HG02759 (cell line): ENCODE measurements around the gene THRB.

Experiments
- ATAC-seq: cut with Tn5 transposase; IDR thresholded peaks from one replicate; pipeline ENCODE4 v1.9.1; 2021; ENCODE audit warnings: mild to moderate bottlenecking, moderate library complexity; ENCODE audit not compliant: unreplicated experiment

Gene THRB

DNA sequence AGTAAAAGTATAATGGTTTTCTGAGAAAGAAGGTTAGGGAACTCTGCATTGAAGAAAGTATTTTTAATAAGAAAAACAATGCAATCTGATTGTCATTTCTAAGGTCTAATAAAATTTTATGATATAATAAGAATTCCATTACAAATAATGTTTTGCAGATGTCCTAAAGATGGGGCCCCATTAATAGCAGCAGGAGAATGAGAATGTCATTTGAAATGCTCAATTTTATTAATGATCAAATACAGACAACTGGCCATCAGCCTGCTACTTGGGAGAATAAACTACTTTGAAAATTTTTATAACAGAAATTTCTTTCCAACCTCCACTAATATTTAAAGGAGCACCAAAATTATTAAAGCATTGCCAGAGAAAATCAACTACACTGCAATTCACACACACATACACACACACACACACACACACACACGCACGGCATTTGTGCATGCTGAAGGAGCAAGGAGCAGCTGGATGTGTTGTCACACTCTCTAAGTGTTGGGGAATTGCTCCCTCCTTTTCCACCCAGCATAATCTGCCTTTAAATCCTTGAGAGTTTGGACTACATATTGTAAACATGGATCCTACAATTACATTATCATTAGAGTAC is 109.5 kb downstream of the THRB start:
- ATAC-seq = no peak

DNA sequence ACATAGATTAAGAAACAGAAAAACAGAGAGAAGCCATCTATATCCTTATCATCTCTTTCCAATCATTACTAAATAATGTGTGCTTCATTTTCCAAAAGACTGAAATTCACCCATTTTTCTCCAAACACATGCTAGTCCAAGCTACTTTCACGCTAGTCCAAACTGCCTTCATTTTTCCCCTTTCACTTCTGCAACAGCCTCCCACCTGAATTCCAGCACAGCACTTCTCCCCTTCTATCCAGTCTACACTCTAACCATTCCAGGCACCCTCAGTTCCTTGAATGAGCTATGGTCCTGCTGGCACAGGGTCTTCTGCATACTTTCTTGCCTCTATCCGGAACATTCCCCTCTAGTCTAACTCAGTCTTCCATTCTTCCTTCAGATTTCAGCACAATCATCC is 112.0 kb downstream of the THRB start:
- ATAC-seq = no peak

DNA sequence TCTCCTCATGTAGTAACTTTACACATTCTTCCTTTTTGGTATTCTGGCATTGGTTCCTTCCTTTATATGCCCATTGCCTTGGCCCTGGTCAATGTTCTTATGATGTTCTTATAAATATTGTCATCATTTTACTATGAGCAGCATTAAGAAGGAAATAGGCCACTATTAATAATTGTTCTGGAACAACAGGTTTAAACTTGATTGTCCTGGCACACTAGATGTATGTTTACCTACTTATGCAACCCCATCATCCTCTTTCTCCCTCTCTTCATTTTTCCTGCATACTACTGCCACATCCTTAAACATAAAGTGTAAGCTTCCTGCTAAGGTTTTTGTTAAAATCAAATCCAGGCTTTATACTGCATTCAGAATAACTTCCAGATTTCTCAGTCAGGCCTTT is 114.7 kb downstream of the THRB start:
- no peak for ATAC-seq

DNA sequence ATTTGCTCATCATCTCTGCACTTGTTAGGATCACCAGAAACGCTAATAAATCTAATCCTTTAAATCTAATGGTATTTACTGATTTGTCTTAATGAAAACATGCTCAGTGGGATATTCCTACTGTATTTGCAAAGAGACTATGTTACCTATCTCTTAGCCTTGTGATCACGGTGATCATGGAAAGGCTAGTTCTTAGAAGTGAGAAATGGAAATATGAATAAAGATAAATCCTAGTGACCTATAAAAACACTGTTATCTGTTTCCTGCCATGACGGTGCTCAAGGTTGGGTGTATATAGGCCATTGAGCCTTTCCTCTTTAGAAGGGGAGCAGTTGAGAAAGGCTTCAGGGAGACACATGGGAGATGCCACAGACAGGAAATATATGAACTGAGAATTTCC is 116.3 kb downstream of the THRB start:
- no peak for ATAC-seq

DNA sequence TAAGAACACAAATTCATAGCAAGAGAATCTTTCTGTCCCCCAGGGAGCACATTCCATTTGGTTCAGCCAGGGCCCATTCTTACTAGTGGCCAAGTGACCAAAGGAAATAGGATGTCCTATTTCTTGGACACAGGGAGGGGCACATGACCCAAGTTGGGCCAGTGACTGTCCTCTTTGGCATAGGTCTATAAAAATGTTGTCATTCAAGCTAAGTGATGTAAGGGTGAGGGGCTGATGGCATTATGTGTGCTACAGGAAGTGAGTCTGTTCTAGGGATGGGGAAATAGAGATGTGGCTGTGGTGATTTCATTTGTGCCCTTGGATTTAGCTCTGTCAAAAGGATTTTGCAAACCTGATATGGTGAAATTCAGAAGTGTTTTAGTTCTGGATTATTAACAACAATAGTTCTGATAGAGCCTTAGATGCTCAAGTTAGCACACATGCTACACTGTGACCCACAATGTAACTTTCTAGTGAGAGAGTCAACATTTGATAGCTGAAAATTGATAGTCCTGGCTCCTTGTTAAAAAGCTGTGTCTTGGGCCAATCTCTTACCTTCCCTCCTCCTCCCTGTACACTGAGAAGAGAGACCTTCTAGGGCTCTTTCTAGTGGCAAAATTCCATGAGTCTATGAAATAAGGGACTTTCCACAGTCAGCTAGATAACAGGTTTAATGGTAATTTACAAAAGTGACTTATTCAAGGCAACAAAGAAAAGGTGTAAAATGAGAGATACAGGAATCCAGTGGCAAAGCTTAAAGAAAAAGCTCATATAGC is 117.2 kb downstream of the THRB start:
- no peak for ATAC-seq

DNA sequence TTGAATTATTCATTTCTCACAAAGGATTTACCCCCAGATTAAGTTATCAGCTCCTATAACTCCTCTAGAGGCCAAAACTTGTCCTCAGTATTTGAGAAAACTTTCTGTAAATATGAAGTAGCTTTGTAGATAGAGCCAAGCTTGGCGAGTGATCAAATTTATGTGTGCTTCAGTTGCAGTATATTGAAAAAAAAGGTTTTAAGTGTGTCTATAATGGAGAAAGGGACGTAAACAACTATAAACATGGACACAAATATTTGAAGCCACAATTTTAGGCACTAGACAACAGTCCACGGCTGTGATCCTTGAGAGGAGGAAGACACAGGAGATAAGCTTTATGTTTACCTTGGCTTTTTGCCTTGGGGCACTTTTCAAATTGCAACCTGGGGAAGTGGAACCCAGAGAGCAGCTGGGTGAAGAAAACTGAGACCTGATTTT is 118.7 kb downstream of the THRB start:
- ATAC-seq = no peak

DNA sequence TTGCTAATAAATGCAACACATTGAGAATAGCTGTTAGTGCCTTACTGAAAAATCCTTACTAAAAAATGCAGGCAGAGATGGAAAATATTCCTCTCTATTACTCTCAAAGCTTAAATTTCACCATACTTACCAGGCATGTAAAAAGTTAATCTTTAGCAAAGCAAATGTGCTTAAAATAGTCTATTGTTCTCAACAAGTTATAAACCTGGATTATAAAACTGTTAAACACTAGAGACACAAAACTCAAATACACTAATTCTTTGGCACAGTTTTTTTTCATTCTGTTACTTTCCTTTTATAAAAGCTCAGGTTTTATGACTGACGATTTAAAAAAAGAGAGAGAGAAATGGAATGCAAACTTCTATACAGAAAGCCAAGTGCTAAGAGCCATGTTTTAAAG is 119.8 kb downstream of the THRB start:
- ATAC-seq = no peak

DNA sequence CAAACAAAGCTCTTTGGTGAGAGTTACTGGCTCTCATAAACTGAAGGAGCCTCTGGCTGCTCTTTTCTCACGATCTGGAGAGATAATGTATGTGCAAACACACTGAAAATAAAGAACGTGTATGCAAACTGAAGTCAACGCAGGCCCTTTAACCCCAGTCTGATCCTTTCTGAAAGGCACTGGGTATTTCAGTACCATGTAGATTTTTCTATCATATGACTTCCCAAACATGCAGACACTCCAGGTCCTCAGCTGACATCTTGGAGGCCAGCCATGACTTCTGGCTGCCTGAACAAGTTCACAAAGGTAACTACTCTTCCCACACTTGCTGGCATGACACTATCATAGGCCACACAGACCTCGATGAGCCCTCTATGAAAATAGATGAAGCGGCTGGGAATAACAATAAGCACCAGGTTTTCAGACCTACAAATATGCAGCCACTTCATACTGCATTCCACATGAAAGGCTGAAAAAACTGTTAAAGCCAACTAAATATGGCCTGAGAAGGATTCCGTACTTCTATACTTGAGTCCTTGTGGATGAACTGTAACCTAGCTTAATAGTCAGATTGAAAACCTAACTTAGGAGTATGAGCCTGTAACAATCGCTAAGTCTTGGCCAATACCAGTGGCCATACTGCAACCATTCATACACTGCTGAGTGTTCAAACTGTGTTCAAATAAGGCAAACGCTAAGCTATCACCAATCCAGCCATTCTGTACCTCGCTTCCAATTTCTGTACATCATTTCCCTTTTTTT is 121.3 kb downstream of the THRB start:
- no peak for ATAC-seq

DNA sequence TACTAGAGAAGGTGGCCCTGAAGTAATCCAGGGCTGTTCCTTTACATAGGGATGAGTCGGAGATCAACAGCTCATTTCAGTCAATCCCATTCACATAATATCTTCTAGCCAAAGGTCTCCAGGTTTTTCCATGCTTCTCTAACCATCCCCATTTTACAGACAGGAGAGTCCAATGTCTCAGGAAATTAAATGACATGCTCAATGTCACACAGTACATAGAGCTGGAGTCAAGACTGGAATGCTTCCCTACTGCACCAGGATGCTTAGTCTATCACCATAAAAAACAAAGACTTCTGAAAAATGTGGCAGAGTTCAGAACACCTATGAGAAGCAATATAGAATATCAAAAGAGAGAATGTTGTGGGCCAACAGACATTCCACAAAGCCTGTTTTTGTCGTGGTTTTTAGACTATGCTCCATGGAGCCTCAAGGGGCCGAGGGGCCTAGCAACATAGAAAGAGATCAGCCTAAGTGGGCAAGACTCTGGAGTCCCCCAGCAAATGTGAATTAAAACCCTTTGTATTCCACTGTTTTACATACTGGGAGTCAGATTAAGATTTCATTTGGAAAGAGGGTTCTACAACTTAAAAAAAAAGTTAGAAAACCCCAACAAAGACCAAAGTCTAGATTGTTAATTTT is 122.0 kb downstream of the THRB start:
- no peak for ATAC-seq

DNA sequence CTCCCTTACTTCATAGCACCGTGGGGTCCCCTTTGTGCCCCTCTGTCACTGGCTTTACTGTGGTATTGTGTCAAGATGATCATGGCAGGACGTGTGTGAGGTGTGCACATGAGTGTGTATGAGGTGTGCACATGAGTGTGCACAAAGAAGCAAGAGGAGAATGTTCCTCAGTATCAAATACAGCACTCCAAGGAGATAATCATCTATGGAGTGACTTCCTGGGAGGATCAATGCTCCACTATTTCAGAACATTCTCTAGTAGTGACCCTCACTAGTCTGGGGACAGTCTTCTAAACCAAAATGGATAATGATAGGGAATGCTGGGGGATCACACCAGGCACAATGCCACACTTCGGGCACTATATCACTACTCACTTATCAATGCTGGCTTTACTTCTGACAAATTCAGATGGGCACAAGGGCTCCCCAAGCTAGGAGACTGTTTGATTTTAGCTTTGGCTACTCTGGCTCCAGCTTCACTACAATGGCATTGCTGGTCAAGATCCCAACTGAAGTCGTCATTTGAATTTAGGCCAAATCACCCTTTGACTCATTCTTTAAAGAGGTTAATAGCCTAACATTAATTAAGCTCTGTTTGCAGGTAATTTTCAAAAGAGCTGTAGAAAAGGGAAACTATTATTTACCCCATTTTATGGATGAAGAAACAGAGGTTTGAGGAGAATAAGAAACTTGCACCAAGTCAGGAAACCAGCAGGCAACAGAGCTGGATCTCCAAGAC is 124.1 kb downstream of the THRB start:
- no peak for ATAC-seq

DNA sequence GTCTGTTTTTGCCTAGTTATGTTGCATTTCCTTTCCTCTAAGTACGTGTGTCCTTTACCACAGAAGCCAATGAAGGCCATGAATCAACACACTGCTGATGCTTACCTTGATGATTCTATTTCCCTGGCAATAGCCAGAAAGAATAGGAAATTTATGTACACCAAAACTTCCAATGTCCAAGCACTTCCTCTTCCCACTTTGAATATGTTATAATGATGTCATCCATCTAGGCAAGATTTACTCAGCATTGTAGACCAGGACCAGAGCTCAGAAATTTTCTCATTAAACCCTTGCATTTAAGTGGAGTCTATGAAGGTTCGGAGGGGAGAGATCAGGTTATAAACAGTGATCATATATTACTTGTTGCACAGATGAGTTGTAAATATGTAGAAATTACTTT is 126.0 kb downstream of the THRB start:
- no peak for ATAC-seq

DNA sequence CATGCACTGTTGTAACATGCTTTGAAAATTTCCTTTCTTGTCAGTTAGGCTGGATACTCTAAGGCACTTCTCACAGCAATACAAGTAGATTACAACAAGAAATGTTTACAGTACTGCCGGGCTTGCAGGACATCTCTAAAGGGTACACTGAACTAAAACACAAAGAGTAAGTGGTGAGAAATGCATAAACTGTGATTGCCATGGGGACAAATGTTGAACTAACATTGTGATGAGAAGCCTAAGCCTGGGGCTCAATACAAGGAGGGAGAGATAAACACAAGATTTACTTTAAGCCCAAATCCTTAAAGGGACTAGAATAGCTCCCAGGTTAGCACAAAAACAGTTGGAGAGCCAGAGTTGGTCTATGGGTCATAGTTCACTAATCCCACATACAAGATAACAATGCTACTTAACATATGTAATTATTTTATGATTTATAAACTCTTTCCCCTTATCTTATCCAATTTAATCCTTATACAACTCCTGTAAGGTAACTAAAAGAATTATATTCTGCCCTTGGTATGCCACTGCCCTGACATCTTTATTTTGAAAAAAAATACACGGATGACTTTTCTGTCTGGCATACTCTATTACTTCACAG is 126.9 kb downstream of the THRB start:
- ATAC-seq = no peak

DNA sequence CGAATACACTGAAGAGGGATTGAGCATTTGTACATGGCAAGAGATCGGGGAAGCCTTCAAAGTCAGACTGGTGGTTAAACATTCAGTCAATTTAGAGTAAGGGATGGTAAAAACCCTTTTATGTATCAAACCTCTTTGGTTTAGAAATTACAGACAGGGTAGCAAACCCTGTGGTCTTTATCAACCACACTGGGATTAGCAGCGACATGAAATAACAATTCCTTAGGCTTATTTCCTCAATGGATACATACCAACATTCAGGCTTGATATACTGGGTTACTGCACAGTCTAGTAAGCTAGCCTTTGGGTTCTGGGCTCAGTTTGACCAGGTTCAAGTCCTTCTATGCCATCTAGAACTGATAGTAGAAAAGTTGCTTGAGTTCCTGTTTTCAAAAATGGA is 127.4 kb downstream of the THRB start:
- no peak for ATAC-seq

DNA sequence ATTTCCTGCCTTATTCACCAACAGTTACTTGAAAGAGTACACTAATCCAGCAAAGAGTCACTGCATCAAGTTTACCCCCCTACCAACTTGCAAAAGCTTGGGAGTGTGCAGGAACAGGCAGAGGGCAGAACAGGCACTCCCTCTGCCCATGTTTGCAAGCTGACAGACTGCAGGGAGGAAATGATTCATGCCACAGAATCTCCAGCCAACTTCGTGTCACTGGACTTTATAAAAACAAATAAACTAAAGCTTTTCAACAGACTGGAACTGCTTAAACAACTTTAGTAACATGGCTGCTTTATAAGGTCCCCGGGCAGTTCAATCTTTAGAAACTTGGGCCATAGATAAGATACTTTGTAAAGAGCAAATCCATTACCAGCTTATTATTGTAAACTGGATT is 129.5 kb downstream of the THRB start:
- ATAC-seq = no peak

DNA sequence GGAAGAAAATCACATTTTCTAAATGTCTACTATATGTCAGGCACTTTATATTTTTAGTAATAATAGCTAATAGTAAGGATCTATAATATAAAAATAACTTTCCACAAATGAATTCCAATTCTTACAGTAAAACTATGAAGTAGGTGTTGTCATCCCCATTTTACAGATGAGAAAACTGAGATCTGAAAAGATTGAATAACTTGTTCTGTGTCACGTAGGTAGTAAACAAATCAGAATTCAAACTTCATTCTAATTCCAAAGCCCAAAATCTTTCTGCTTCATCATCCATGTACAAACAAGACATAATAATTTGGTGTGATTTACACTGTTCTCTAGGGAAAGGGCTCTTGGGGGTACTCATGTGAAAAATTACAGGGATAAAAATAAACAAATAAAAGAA is 130.3 kb downstream of the THRB start:
- no peak for ATAC-seq

DNA sequence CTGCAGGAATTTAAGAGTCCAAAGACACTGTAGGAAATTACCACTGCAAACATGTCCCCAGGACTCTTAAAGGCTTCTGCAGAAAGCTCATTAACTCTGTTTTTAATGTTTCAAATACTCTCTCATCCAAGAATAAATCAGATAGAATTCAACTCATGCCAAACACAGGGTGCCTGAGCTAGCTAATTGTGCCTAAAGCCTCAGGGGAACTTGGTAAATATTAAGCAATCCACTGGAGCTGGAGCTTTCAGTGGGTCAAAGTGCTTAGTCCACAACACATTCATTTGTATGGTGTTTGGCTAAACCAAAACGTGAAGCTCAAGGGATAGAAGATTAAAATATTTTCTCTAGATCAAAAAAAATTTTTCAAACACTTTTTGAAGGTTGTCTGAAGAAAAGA is 131.4 kb downstream of the THRB start:
- ATAC-seq = no peak

DNA sequence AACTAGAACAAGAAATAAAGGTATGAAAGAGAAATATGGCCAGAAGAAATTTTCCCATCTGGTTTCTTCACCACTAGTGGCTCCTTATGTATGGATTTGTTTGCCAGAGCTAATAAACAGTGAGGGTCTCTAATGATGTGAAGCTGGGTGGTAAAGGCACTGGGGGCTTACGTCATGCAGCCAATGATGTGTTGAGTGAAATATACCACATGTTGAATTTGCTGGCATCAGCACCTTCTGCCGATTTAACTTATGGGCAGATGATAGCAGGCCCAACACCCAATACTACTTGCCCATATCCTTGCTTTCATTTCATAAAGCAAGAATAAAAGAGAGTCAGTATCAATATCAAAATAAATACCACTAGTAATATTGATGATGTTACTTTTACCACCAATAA is 133.0 kb downstream of the THRB start:
- no peak for ATAC-seq

DNA sequence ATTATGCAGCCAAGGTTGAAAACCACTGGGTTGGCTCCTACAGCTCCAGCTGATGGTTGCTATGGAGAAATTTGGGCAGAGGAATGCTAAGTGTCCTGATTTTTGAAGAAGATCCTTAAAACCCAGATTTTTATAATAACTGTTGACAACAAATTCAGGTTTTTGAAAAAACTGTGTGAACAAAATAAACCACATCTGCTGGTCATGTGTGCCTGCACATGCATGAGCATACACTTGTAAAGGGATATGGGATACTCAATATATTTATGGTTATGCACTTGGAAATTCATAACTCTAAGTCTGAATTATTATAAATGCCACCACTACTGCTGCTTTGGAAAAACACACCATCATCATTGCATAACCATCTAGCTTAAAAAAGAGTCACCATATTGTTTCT is 133.7 kb downstream of the THRB start:
- ATAC-seq = no peak

DNA sequence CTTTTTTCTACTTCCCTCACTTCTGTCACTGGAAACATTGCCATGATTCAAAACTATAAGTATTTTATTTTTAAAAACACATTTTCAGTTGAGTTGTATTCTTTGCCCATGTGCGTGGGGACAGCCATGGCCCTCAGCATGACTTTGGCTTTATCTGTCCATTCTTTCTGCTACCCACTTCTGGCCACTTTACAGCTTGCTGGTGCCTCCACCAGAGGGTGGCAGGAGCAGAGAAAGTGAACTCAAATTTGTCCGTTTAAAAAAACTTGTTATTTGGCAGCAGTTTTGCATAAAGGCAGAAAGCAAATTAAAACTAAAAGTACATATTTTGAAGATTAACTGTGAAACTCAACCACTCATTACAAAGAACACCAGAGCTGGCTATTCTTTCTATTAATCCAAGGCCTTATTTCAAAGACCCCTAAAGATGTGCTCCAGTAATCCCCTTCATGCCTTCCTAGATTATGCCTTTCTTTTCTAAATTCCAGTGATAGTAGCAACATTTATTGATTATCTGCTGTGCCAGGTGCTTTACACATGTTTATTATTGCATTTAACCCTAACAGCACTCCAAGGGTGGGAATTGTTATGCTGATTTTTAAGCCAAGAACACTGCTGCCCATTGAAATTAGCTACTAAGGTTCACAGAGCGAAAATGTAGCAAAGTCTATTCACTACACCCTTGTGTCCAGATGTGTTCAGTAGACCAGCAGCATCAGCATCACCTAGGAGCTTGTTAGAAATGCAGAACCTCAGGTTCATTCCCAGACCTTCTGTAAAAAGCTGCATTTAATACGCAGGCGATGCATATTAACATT is 134.8 kb downstream of the THRB start:
- no peak for ATAC-seq

DNA sequence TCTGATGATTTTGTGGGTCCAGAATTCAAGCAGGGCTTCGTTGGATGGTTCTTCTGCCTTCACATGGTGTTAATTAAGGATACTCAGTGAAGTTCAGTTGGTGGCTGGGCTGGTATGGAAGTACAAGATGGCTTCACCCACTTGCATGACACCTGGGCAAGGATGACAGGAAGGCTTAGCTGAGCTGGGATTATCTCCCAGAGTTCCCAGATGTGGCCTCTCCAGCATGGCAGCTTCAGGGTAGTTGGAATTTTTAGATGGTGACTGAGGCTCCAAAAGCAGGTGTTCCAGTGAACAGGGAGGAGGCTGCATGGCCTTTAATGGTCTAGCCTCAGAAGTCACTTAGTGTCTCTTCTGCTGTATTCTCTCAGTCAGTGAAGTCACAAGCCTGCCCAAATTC is 135.5 kb downstream of the THRB start:
- no peak for ATAC-seq
